Smooth muscle cell (in vitro differentiated cells): ENCODE measurements around the gene MFNG. TPM values are rescaled to one million over a fixed set of nuclear protein-coding genes. Genes with fewer than 3 reads are reported as not detected.
"Not testable (repeated sequence)": the region's sequence is repeated elsewhere in the genome, so short reads cannot be mapped to it uniquely, and the experiment has no call there.

Source experiments
- DNase-seq: peaks from one replicate; lab custom pipeline; 2025; ENCODE audit not compliant: unreplicated experiment; lab: John Stamatoyannopoulos, UW
- H2AFZ ChIP-seq: fragments of 200-600 bp; sonication (generic); 2 replicates; pipeline ENCODE4 v1.6.0; 2016; ENCODE audit warnings: antibody characterized with exemption, low read depth, mild to moderate bottlenecking
- H3F3A ChIP-seq: fragments of 200-600 bp; sonication (generic); 2 replicates; pipeline ENCODE4 v1.6.0; 2017; ENCODE audit warnings: antibody characterized with exemption, low read depth
- H3K27ac ChIP-seq: fragments of 200-600 bp; sonication (generic); 2 replicates; pipeline ENCODE4 v1.5.1; 2016; ENCODE audit warnings: low read depth, mild to moderate bottlenecking
- H3K27me3 ChIP-seq: fragments of 200-600 bp; sonication (generic); 2 replicates; pipeline ENCODE4 v1.6.1; 2016; ENCODE audit warnings: low read depth, mild to moderate bottlenecking
- H3K36me3 ChIP-seq: fragments of 200-600 bp; sonication (generic); 2 replicates; pipeline ENCODE4 v1.5.1; 2016; ENCODE audit warnings: low read depth
- H3K4me1 ChIP-seq: fragments of 200-600 bp; sonication (generic); 2 replicates; pipeline ENCODE4 v1.5.1; 2016; ENCODE audit warnings: low read depth
- H3K4me2 ChIP-seq: fragments of 200-600 bp; sonication (generic); 2 replicates; pipeline ENCODE4 v1.6.0; 2016; ENCODE audit warnings: mild to moderate bottlenecking
- H3K4me3 ChIP-seq: fragments of 200-600 bp; sonication (generic); 2 replicates; pipeline ENCODE4 v1.5.1; 2016; ENCODE audit warnings: mild to moderate bottlenecking
- H3K79me2 ChIP-seq: fragments of 200-600 bp; sonication (generic); 2 replicates; pipeline ENCODE4 v1.6.0; 2016; ENCODE audit warnings: low read depth, mild to moderate bottlenecking
- H3K9ac ChIP-seq: fragments of 200-600 bp; sonication (generic); 2 replicates; pipeline ENCODE4 v1.6.0; 2016; ENCODE audit warnings: low read depth
- H3K9me3 ChIP-seq: fragments of 200-600 bp; sonication (generic); replicated peaks from 2 replicates; pipeline ENCODE4 v1.5.1; 2016; ENCODE audit warnings: low read depth
- H4K20me1 ChIP-seq: fragments of 200-600 bp; sonication (generic); 2 replicates; pipeline ENCODE4 v1.6.0; 2016; ENCODE audit warnings: low read depth
- WGBS: methylation state at CpG from one replicate; pipeline ENCODE4 v1.1.7; 2016; ENCODE audit warnings: low lambda C conversion rate; 5-methylcytosine and 5-hydroxymethylcytosine counted together
- polyA plus RNA-seq: library from polyadenylated mRNA; unstranded; fragments of >200 nt; fragmentation: Nextera tagmentation; extraction: Ambion mirVana; gene quantifications from 2 replicates; pipeline ENCODE4 v1.2.1, GENCODE V29; 2016
- total RNA-seq: library from RNA; depleted of rRNA; stranded (reverse); fragments of >200 nt; gene quantifications from 2 replicates; pipeline ENCODE4 v1.2.3, GENCODE V29; 2014
- TF ChIP-seq, protein P1 (sequence below): fragments of 200-600 bp; sonication (generic); IDR thresholded peaks from 2 replicates; pipeline ENCODE4 v1.5.1; 2017; ENCODE audit warnings: borderline replicate concordance, mild to moderate bottlenecking, antibody characterized with exemption; ENCODE audit not compliant: insufficient read depth, poor library complexity, severe bottlenecking

The MFNG gene
- total and polyA plus RNA-seq, 2 experiments from 2014 or later: 0.40 TPM; not detected in 1

DNA sequence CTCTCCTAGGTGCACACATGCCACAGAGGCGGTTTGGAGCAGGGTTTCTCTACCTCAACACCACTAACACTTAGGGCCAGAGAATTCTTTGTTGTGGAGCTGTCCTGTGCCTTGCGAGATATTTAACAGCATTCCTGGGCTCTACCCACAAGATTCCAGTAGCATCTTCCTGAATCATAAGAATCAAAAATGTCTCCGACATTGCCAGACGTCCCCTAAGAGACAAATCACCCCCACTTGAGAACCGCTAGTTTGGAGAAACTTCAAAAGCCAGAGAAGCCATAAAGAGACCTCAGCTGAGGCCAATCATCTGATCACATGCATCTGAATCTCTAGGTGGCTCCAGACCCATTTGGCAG is 16.1 kb downstream of the MFNG start:
- H3K27ac ChIP-seq: no peak overlapping the region
- no peaks in the 10 kb centered on the region for H3K79me2 ChIP-seq
- no peaks in the 10 kb centered on the region for H3K36me3 ChIP-seq
- H2AFZ ChIP-seq: no peak overlapping the region
- no peaks in the 10 kb centered on the region for H3K9me3 ChIP-seq
- DNase-seq: no peak
- TF ChIP-seq, protein P1, sequence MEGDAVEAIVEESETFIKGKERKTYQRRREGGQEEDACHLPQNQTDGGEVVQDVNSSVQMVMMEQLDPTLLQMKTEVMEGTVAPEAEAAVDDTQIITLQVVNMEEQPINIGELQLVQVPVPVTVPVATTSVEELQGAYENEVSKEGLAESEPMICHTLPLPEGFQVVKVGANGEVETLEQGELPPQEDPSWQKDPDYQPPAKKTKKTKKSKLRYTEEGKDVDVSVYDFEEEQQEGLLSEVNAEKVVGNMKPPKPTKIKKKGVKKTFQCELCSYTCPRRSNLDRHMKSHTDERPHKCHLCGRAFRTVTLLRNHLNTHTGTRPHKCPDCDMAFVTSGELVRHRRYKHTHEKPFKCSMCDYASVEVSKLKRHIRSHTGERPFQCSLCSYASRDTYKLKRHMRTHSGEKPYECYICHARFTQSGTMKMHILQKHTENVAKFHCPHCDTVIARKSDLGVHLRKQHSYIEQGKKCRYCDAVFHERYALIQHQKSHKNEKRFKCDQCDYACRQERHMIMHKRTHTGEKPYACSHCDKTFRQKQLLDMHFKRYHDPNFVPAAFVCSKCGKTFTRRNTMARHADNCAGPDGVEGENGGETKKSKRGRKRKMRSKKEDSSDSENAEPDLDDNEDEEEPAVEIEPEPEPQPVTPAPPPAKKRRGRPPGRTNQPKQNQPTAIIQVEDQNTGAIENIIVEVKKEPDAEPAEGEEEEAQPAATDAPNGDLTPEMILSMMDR: no peak
- H3K27me3 ChIP-seq: peaks cover 10% of the 10 kb centered on the region
- WGBS: 78% methylated on average over 5 of the region's 5 CpGs
- H3K4me3 ChIP-seq: no peak overlapping the region
- H3K4me1 ChIP-seq: no peaks in the 10 kb centered on the region
- no peaks in the 10 kb centered on the region for H4K20me1 ChIP-seq
- H3K4me2 ChIP-seq: no peak overlapping the region
- H3F3A ChIP-seq: no peaks in the 10 kb centered on the region
- H3K9ac ChIP-seq: no peak overlapping the region

DNA sequence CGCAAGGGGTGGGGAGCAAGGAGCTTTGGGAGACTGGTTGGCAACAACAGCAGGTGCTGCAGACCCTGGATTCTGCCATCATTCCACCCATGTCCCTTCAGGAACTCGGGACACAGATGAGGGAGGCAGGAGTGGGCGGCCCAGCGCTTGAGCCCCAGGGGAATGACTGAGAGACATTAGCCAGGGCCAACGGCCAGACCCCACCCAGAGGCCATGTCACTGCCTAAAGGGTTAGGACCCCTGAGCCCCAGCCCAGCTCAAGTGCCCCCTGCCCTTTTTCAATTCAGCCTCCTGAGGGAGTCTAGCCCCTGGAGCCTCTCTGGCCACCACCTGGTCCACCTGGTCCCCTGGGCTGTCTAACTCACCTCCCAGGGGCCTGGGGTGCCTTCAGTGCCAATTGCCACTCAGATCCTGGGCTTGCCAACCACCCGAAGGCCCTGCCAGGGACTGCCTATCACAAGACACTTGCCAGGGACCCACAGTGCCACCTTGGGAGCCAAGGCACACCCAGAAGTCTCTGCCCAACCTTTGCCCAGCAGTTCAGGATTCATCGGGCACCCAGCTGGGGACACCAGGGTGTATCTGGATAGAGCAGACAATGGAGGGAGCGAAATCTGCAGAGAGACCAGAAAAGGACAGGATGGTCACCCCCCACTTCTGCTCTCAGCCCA is 16.6 kb downstream of the MFNG start:
- Histone ChIP-seq H4K20me1 (no peaks in the 10 kb centered on the region), H3K27me3 (peaks cover 8% of the 10 kb centered on the region), H3K9me3 (no peaks in the 10 kb centered on the region), H3K27ac (no peak overlapping the region), H3K4me1 (no peaks in the 10 kb centered on the region), H2AFZ (no peak overlapping the region), H3K36me3 (no peaks in the 10 kb centered on the region), H3K4me2 (no peak overlapping the region), H3K9ac (no peak overlapping the region), H3F3A (no peaks in the 10 kb centered on the region), H3K79me2 (no peaks in the 10 kb centered on the region), H3K4me3 (no peak overlapping the region)
- TF ChIP-seq, protein P1: no peak
- WGBS: 89% methylated on average over 8 of the region's 8 CpGs
- no peak for DNase-seq

DNA sequence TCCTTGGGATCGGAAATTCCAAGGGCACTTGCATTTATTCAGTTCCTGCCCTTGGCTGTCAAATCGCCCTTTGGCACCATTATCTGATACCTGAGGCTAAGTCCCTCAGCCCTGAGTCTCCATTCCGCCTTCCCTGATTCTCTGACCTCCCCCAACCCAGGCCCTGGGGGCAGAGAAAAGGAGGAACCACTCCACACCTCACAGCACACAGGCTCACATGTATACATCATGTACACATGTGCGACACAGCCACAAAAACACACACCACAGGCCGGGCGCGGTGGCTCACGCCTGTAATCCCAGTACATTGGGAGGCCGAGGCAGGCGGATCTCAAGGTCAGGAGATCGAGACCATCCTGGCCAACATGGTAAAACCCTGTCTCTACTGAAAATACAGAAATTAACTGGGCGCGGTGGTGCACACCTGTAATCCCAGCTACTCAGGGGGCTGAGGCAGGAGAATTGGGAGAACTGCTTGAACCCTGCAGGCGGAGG is 17.9 kb downstream of the MFNG start:
- not testable (repeated sequence) for H3K27me3 ChIP-seq, H3F3A ChIP-seq, H3K9ac ChIP-seq, H3K4me3 ChIP-seq, DNase-seq, H3K4me1 ChIP-seq, H3K9me3 ChIP-seq, H3K4me2 ChIP-seq, H3K36me3 ChIP-seq, H4K20me1 ChIP-seq, H3K79me2 ChIP-seq, H2AFZ ChIP-seq, H3K27ac ChIP-seq
- WGBS: 92% methylated on average over 14 of the region's 14 CpGs

DNA sequence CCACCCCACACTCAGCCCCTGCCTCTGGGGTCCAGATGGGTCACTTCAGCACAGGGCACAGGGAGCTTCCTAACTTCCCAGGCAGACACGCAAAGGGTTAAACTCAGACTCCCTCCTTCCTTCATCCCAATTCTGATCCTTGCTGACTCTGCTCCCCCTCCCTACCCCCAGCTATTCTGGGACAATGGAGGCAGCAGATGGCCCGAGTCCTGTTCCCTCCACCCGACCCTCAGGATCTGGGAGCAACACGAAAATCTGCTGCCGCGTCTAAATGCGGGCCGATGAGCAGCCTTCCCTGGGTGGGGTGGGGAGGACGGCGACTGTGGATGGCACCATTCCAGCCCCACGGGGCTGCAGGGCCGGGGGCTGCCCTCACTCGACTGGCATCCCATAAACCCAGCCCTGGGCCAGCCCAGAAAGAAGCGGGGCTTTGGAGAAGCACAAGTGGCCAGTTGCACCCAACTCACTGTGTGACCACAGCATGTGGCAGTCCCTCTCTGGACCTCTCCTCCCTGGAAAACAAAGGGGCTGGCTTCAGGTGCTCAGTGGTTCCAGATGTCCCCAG is 18.7 kb downstream of the MFNG start:
- H3K79me2 ChIP-seq: no peaks in the 10 kb centered on the region
- WGBS: 78% methylated on average over 14 of the region's 14 CpGs

More for the DNA sequence above, 18.7 kb downstream of the MFNG start:
- no peaks in the 10 kb centered on the region for H4K20me1 ChIP-seq
- no peak overlapping the region for H2AFZ ChIP-seq
- H3K4me1 ChIP-seq: no peaks in the 10 kb centered on the region
- H3K9ac ChIP-seq: no peak overlapping the region
- no peak for DNase-seq
- no peaks in the 10 kb centered on the region for H3K36me3 ChIP-seq
- no peaks in the 10 kb centered on the region for H3K9me3 ChIP-seq
- peaks cover 4% of the 10 kb centered on the region for H3K27me3 ChIP-seq
- TF ChIP-seq, protein P1: no peak
- H3K4me2 ChIP-seq: no peak overlapping the region
- H3F3A ChIP-seq: no peaks in the 10 kb centered on the region
- H3K4me3 ChIP-seq: no peak overlapping the region
- no peak overlapping the region for H3K27ac ChIP-seq
